ENCODE results near the gene DPEP2. TPM values are rescaled to one million over a fixed set of nuclear protein-coding genes. Genes with fewer than 3 reads are reported as not detected.

The DPEP2 gene
- total and polyA plus RNA-seq, 2 of the 13 experiments (the other 11 are each of a cell fraction or from before 2014, with no cell fraction given): 0.18 TPM; not detected in 1

DNA sequence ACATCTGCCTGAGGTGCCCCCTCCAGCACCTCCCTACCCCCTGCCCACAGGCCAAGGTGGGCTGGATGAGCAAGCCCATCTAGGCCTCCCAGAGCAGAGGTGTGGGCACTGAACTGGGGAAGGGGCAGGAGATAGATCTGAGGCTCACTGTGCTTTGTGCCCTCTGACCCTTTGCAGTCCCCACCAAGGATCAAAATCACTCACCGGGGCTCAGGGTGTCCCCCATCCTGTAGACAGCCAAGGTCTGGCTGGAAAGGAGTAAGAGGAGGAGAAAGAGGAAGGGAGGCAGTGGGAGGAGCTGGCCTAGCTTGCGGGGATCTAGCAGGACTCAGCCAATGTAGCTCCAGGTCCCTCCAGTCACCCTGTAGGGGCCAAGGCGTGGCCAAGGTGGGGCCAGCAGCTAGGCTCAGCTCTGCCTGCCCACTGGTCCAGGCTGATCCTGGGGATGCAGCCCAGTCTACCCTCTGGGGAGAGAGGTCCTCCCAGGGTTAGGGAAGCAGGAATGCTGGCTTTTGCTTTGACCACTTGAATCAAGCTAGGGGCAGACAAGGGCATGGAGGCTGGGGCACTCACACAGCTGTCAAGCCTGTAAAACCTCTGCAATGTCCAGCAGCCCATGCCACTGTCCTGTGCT lies 32.6 kb downstream of the DPEP2 start (continued):
- TF ChIP-seq HINFP (CRISPR knock-in tag; IDR thresholded peaks at IDR 0.05; ENCODE audit: low read depth): peak; percentile 55; the same call in 1 of the 2 replicates
- TF ChIP-seq PBX3 (CRISPR knock-in tag; IDR thresholded peaks at IDR 0.05; ENCODE audit: borderline replicate concordance): no peak
- TF ChIP-seq, protein P1, sequence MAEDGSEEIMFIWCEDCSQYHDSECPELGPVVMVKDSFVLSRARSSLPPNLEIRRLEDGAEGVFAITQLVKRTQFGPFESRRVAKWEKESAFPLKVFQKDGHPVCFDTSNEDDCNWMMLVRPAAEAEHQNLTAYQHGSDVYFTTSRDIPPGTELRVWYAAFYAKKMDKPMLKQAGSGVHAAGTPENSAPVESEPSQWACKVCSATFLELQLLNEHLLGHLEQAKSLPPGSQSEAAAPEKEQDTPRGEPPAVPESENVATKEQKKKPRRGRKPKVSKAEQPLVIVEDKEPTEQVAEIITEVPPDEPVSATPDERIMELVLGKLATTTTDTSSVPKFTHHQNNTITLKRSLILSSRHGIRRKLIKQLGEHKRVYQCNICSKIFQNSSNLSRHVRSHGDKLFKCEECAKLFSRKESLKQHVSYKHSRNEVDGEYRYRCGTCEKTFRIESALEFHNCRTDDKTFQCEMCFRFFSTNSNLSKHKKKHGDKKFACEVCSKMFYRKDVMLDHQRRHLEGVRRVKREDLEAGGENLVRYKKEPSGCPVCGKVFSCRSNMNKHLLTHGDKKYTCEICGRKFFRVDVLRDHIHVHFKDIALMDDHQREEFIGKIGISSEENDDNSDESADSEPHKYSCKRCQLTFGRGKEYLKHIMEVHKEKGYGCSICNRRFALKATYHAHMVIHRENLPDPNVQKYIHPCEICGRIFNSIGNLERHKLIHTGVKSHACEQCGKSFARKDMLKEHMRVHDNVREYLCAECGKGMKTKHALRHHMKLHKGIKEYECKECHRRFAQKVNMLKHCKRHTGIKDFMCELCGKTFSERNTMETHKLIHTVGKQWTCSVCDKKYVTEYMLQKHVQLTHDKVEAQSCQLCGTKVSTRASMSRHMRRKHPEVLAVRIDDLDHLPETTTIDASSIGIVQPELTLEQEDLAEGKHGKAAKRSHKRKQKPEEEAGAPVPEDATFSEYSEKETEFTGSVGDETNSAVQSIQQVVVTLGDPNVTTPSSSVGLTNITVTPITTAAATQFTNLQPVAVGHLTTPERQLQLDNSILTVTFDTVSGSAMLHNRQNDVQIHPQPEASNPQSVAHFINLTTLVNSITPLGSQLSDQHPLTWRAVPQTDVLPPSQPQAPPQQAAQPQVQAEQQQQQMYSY (CRISPR knock-in tag; IDR thresholded peaks at IDR 0.05): peak; percentile 76
- no peak for TF ChIP-seq LCORL (IDR thresholded peaks at IDR 0.05)
- no peak for TF ChIP-seq LCORL (CRISPR knock-in tag; IDR thresholded peaks at IDR 0.05)
- TF ChIP-seq MXD3 (CRISPR knock-in tag; IDR thresholded peaks at IDR 0.05): no peak; the same call in 1 of the 2 replicates
- TF ChIP-seq SNRNP70 (IDR thresholded peaks at IDR 0.05; ENCODE audit: low read depth, low read length): no peak
- TF ChIP-seq ZNF678 (CRISPR knock-in tag; IDR thresholded peaks at IDR 0.05): no peak
- no peak for TF ChIP-seq ZSCAN30 (CRISPR knock-in tag; IDR thresholded peaks at IDR 0.05)
- no peak for TF ChIP-seq TEAD3 (CRISPR knock-in tag; optimal IDR thresholded peaks at IDR 0.05; ENCODE audit: borderline replicate concordance)
- TF ChIP-seq GATAD2A (CRISPR knock-in tag; IDR thresholded peaks at IDR 0.05): peak; percentile 37; the same call in 1 of the 2 replicates
- TF ChIP-seq SMAD1 (CRISPR knock-in tag; IDR thresholded peaks at IDR 0.05; ENCODE audit: borderline replicate concordance, low read depth): no peak
- TF ChIP-seq, protein P2, sequence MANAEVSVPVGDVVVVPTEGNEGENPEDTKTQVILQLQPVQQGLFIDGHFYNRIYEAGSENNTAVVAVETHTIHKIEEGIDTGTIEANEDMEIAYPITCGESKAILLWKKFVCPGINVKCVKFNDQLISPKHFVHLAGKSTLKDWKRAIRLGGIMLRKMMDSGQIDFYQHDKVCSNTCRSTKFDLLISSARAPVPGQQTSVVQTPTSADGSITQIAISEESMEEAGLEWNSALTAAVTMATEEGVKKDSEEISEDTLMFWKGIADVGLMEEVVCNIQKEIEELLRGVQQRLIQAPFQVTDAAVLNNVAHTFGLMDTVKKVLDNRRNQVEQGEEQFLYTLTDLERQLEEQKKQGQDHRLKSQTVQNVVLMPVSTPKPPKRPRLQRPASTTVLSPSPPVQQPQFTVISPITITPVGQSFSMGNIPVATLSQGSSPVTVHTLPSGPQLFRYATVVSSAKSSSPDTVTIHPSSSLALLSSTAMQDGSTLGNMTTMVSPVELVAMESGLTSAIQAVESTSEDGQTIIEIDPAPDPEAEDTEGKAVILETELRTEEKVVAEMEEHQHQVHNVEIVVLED (CRISPR knock-in tag; IDR thresholded peaks at IDR 0.05; ENCODE audit: borderline replicate concordance): no peak
- TF ChIP-seq ZNF563 (CRISPR knock-in tag; IDR thresholded peaks at IDR 0.05): no peak
- TF ChIP-seq KLF6 (CRISPR knock-in tag; IDR thresholded peaks at IDR 0.05): 0 out of 2 replicates have a peak, but pooled peaks have one; percentile 26
- no peak for TF ChIP-seq FIP1L1 (IDR thresholded peaks at IDR 0.05; ENCODE audit: borderline replicate concordance, insufficient read depth, low read depth, low read length)
- no peak for TF ChIP-seq NFE2L1 (CRISPR knock-in tag; IDR thresholded peaks at IDR 0.05; ENCODE audit: borderline replicate concordance)
- 0 out of 2 replicates have a peak, but pooled peaks have one; percentile 4 for TF ChIP-seq STAT5B (CRISPR knock-in tag; IDR thresholded peaks at IDR 0.05)
- no peak for TF ChIP-seq TCF7 (IDR thresholded peaks at IDR 0.05; ENCODE audit: low read depth)
- peak; percentile 85; the same call in 1 of the 2 replicates for TF ChIP-seq ZZZ3 (CRISPR knock-in tag; IDR thresholded peaks at IDR 0.05; ENCODE audit: borderline replicate concordance)
- peak; percentile 87 for TF ChIP-seq ZNF263 (CRISPR knock-in tag; IDR thresholded peaks at IDR 0.05)
- TF ChIP-seq GZF1 (CRISPR knock-in tag; IDR thresholded peaks at IDR 0.05): 0 out of 2 replicates have a peak, but pooled peaks have one; percentile 7

Data from HepG2 (cell line).